HepG2 (cell line): ENCODE measurements around the gene PALM3. TPM values are rescaled to one million over a fixed set of nuclear protein-coding genes. Genes with fewer than 3 reads are reported as not detected.

ENCODE experiments used
- GATA4 ChIP-seq: sonication (generic); IDR thresholded peaks from 2 replicates; pipeline ENCODE4 v1.6.1; 2016; ENCODE audit warnings: antibody characterized with exemption, low read depth, borderline replicate concordance
- ISX ChIP-seq: sonication (generic); formaldehyde crosslinking; conservative IDR thresholded peaks from 2 replicates; pipeline ENCODE4 v1.5.0; 2020; ENCODE audit warnings: missing genetic modification reagents
- MED1 ChIP-seq: sonication (generic); formaldehyde crosslinking; IDR thresholded peaks from 2 replicates; pipeline ENCODE4 v1.4.0; 2020; ENCODE audit warnings: missing genetic modification reagents
- NFE2 ChIP-seq: sonication (generic); formaldehyde crosslinking; IDR thresholded peaks from 2 replicates; pipeline ENCODE4 v1.4.0; 2020; ENCODE audit warnings: missing genetic modification reagents
- RFX5 ChIP-seq: IDR thresholded peaks from 2 replicates; pipeline ENCODE4 v1.6.1; 2011; ENCODE audit warnings: low read depth, low read length, improper control_type of control experiment
- RORA ChIP-seq: sonication (generic); formaldehyde crosslinking; IDR thresholded peaks from 2 replicates; pipeline ENCODE4 v1.5.0; 2020; ENCODE audit warnings: mild to moderate bottlenecking, missing genetic modification reagents, moderate library complexity
- SRSF1 ChIP-seq: fragments of 200-400 bp; formaldehyde crosslinking; optimal IDR thresholded peaks from 2 replicates; pipeline ENCODE3; 2017; ENCODE audit warnings: mild to moderate bottlenecking, low read depth, low read length, moderate library complexity
- SSRP1 ChIP-seq: IDR thresholded peaks from 2 replicates; pipeline ENCODE4 v1.6.1; 2016; ENCODE audit warnings: control low read depth
- WIZ ChIP-seq: sonication (generic); formaldehyde crosslinking; IDR thresholded peaks from 2 replicates; pipeline ENCODE4 v1.5.1; 2020; ENCODE audit warnings: mild to moderate bottlenecking, missing genetic modification reagents
- ZNF124 ChIP-seq: sonication (generic); formaldehyde crosslinking; IDR thresholded peaks from 2 replicates; pipeline ENCODE4 v1.4.0; 2020; ENCODE audit warnings: missing genetic modification reagents
- ZNF510 ChIP-seq: sonication (generic); formaldehyde crosslinking; IDR thresholded peaks from 2 replicates; pipeline ENCODE4 v1.4.0; 2020; ENCODE audit warnings: low read depth, mild to moderate bottlenecking, missing genetic modification reagents
- ZNF530 ChIP-seq: sonication (generic); formaldehyde crosslinking; IDR thresholded peaks from 2 replicates; pipeline ENCODE4 v1.5.0; 2020; ENCODE audit warnings: low read depth, mild to moderate bottlenecking, missing genetic modification reagents
- ZNF552 ChIP-seq: sonication (generic); formaldehyde crosslinking; IDR thresholded peaks from 2 replicates; pipeline ENCODE4 v1.9.0; 2022; ENCODE audit warnings: missing genetic modification reagents, mild to moderate bottlenecking, borderline replicate concordance
- ZNF678 ChIP-seq: sonication (generic); formaldehyde crosslinking; IDR thresholded peaks from 2 replicates; pipeline ENCODE4 v1.4.0; 2020; ENCODE audit warnings: mild to moderate bottlenecking, missing genetic modification reagents
- polyA plus RNA-seq, 8 experiments: library from polyadenylated mRNA; depleted of rRNA in 3 of 8; stranded (reverse) in 7 of 8; unstranded in 1 of 8; fragments of >200 nt; fragmentation: Illumina TruSeq in 4 of 8; extraction: Trizol in 4 of 8; gene quantifications; 2 replicates each; pipeline versions ENCODE4 v1.2.1 to v1.2.3, GENCODE V29; 2011 to 2016; ENCODE audit warnings: low read depth in 4 of 8, missing spikeins in 1 of 8, mixed read lengths in 1 of 8; ENCODE audit not compliant: insufficient read depth in 1 of 8
- total RNA-seq, 5 experiments: library from RNA; depleted of rRNA; stranded (reverse); fragments of >200 nt; fragmentation: Illumina TruSeq; extraction: Trizol; gene quantifications; 2 replicates each; pipeline ENCODE4 v1.2.3, GENCODE V29; 2016; ENCODE audit warnings: low read depth in 1 of 5
- TF ChIP-seq, protein P1 (sequence below): sonication (generic); formaldehyde crosslinking; conservative IDR thresholded peaks from 2 replicates; pipeline ENCODE4 v1.5.0; 2020; ENCODE audit warnings: missing genetic modification reagents
- TF ChIP-seq, protein P2 (sequence below): sonication (generic); formaldehyde crosslinking; IDR thresholded peaks from 2 replicates; pipeline ENCODE4 v1.4.0; 2020; ENCODE audit warnings: mild to moderate bottlenecking, missing genetic modification reagents
- TF ChIP-seq, protein P3 (sequence below): sonication (generic); formaldehyde crosslinking; IDR thresholded peaks from 2 replicates; pipeline ENCODE4 v1.8.0; 2022; ENCODE audit warnings: low read depth, missing genetic modification reagents
- TF ChIP-seq, protein P4 (sequence below): sonication (generic); formaldehyde crosslinking; IDR thresholded peaks from 2 replicates; pipeline ENCODE4 v1.8.1; 2023; ENCODE audit warnings: missing genetic modification reagents, inconsistent platforms, borderline replicate concordance
- TF ChIP-seq, protein P5 (sequence below): sonication (generic); formaldehyde crosslinking; IDR thresholded peaks from 2 replicates; pipeline ENCODE4 v1.5.0; 2020; ENCODE audit warnings: mild to moderate bottlenecking, missing genetic modification reagents, borderline replicate concordance

The PALM3 gene
- total and polyA plus RNA-seq, 2 of the 13 experiments (the other 11 are each of a cell fraction or from before 2014, with no cell fraction given), result 0.79 to 2.4 TPM

DNA sequence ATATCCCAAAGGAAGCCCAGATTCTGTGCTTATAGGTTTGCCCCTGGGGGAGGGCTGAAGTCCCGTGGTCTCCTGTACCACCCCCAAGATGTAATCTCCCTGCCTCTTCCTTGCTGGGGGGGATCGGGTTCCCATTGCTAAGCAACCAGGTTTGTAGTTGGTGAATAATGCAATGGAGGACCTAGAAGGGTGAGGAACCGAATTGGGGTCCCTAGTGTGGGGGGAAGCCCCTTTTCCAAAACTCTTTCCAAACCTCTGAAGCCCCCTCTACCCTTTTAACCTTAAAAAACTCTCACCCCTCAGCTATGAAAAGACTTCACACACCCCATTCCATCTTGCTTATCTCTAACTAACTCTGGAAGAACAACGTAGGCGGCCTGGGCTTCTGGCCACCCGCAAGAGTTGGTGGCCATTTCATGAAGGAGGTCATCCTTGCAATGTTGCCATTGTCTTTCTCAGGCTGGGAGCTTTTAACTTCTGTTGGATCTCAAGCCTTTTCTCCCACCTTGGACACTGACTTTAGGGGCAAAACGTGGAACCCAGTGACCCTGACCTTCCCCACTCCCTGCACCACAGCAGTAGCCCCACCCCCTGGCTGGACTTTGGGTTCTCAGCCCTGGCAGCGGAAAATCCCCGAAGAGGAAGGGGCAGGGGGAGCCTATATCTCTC lies 661 bp downstream of the PALM3 start (continued):
- TF ChIP-seq WIZ (CRISPR knock-in tag) (no peak), ZNF124 (CRISPR knock-in tag) (no peak), ZNF510 (CRISPR knock-in tag) (no peak), ZNF552 (CRISPR knock-in tag) (no peak), ZNF678 (CRISPR knock-in tag) (no peak), ISX (CRISPR knock-in tag) (no peak), SSRP1 (CRISPR knock-in tag) (no peak), GATA4 (0 out of 2 replicates have a peak, but pooled peaks have one; percentile 21), NFE2 (CRISPR knock-in tag) (no peak), MED1 (CRISPR knock-in tag) (0 out of 2 replicates have a peak, but pooled peaks have one; percentile 46), RORA (no peak), RFX5 (no peak), ZNF530 (CRISPR knock-in tag) (no peak), SRSF1 (no peak)
- TF ChIP-seq, protein P1, sequence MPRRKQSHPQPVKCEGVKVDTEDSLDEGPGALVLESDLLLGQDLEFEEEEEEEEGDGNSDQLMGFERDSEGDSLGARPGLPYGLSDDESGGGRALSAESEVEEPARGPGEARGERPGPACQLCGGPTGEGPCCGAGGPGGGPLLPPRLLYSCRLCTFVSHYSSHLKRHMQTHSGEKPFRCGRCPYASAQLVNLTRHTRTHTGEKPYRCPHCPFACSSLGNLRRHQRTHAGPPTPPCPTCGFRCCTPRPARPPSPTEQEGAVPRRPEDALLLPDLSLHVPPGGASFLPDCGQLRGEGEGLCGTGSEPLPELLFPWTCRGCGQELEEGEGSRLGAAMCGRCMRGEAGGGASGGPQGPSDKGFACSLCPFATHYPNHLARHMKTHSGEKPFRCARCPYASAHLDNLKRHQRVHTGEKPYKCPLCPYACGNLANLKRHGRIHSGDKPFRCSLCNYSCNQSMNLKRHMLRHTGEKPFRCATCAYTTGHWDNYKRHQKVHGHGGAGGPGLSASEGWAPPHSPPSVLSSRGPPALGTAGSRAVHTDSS, result no peak
- TF ChIP-seq, protein P2, sequence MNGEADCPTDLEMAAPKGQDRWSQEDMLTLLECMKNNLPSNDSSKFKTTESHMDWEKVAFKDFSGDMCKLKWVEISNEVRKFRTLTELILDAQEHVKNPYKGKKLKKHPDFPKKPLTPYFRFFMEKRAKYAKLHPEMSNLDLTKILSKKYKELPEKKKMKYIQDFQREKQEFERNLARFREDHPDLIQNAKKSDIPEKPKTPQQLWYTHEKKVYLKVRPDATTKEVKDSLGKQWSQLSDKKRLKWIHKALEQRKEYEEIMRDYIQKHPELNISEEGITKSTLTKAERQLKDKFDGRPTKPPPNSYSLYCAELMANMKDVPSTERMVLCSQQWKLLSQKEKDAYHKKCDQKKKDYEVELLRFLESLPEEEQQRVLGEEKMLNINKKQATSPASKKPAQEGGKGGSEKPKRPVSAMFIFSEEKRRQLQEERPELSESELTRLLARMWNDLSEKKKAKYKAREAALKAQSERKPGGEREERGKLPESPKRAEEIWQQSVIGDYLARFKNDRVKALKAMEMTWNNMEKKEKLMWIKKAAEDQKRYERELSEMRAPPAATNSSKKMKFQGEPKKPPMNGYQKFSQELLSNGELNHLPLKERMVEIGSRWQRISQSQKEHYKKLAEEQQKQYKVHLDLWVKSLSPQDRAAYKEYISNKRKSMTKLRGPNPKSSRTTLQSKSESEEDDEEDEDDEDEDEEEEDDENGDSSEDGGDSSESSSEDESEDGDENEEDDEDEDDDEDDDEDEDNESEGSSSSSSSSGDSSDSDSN (CRISPR knock-in tag), result no peak
- TF ChIP-seq, protein P3, sequence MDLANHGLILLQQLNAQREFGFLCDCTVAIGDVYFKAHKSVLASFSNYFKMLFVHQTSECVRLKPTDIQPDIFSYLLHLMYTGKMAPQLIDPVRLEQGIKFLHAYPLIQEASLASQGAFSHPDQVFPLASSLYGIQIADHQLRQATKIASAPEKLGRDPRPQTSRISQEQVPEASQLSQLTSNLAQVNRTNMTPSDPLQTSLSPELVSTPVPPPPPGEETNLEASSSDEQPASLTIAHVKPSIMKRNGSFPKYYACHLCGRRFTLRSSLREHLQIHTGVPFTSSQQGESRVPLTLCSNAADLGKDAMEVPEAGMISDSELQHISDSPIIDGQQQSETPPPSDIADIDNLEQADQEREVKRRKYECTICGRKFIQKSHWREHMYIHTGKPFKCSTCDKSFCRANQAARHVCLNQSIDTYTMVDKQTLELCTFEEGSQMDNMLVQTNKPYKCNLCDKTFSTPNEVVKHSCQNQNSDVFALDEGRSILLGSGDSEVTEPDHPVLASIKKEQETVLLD, result no peak
- TF ChIP-seq, protein P4, sequence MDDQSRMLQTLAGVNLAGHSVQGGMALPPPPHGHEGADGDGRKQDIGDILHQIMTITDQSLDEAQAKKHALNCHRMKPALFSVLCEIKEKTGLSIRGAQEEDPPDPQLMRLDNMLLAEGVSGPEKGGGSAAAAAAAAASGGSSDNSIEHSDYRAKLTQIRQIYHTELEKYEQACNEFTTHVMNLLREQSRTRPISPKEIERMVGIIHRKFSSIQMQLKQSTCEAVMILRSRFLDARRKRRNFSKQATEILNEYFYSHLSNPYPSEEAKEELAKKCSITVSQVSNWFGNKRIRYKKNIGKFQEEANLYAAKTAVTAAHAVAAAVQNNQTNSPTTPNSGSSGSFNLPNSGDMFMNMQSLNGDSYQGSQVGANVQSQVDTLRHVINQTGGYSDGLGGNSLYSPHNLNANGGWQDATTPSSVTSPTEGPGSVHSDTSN, result no peak
- TF ChIP-seq, protein P5, sequence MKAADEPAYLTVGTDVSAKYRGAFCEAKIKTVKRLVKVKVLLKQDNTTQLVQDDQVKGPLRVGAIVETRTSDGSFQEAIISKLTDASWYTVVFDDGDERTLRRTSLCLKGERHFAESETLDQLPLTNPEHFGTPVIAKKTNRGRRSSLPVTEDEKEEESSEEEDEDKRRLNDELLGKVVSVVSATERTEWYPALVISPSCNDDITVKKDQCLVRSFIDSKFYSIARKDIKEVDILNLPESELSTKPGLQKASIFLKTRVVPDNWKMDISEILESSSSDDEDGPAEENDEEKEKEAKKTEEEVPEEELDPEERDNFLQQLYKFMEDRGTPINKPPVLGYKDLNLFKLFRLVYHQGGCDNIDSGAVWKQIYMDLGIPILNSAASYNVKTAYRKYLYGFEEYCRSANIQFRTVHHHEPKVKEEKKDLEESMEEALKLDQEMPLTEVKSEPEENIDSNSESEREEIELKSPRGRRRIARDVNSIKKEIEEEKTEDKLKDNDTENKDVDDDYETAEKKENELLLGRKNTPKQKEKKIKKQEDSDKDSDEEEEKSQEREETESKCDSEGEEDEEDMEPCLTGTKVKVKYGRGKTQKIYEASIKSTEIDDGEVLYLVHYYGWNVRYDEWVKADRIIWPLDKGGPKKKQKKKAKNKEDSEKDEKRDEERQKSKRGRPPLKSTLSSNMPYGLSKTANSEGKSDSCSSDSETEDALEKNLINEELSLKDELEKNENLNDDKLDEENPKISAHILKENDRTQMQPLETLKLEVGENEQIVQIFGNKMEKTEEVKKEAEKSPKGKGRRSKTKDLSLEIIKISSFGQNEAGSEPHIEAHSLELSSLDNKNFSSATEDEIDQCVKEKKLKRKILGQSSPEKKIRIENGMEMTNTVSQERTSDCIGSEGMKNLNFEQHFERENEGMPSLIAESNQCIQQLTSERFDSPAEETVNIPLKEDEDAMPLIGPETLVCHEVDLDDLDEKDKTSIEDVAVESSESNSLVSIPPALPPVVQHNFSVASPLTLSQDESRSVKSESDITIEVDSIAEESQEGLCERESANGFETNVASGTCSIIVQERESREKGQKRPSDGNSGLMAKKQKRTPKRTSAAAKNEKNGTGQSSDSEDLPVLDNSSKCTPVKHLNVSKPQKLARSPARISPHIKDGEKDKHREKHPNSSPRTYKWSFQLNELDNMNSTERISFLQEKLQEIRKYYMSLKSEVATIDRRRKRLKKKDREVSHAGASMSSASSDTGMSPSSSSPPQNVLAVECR (CRISPR knock-in tag), result peak; percentile 53; the same call in 1 of the 2 replicates
